Measurements from ENCODE around the gene PPA1.

The PPA1 gene

GRCh38 chr10:70155255-70155838 lies 77.9 kb downstream of the PPA1 start:
- TF ChIP-seq CTCF (IDR thresholded peaks at IDR 0.05; ENCODE audit: extremely low read depth, insufficient read depth, missing control alignments) = no peak
- in situ Hi-C loops (cut with MboI; ENCODE audit: low pct_unique_long_range_greater_than_20kb, low sequenced_read_pairs, unreplicated experiment) = no loop called here
- DNase-seq (ENCODE audit: low spot score) = no peak

Measured in GM13977 (cell line).